HG03469 (cell line): ENCODE results near the gene NLGN1.

ENCODE experiments used
- ATAC-seq: cut with Tn5 transposase; IDR thresholded peaks from one replicate; pipeline ENCODE4 v1.9.1; 2021; ENCODE audit warnings: mild to moderate bottlenecking, moderate library complexity, moderate number of reproducible peaks; ENCODE audit not compliant: unreplicated experiment

Gene NLGN1

DNA sequence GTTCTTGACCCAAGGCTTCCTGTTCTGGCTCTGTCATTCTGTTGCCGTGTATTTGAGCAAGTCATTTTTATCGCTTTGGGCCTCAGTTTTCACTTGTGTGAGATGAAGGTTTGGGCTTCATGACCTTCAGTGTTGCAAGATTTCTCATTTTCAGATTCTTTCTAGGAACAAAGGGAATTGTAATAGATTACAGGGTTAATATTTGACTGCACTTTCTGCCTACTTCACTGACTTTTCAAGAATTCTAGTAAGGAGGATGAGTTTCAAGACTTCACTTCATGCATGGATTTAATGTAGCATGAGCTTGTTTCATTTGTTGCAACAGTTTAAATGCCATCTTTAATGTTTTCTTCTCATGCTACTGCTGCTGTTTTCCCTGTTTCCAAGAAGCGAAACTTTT lies 226.5 kb downstream of the NLGN1 start:
- no peak for ATAC-seq

- no peak for ATAC-seq
Measured at GRCh38 chr3:173630849-173631248, 233.3 kb downstream of the NLGN1 start.

GRCh38 chr3:173632945-173633344 lies 235.4 kb downstream of the NLGN1 start:
- ATAC-seq = no peak

DNA sequence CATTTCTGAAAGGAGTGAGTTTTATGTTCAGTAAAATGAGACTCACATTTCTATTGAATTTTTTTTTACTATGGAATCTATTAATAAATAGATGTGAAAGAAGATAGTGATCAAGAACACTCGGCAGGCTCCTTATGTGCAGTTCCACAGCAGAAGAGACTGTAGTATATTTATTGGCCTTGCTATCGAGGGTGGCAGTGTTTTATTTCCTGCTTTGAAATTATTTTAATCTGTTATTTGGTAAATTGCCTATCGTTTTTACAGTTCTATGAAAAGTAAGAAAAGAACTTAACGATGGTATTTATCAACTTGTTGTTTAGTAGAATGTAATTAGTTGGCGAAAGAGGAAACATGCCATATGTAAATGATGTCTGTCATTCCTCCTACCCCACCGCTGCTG lies 238.3 kb downstream of the NLGN1 start:
- no peak for ATAC-seq

DNA sequence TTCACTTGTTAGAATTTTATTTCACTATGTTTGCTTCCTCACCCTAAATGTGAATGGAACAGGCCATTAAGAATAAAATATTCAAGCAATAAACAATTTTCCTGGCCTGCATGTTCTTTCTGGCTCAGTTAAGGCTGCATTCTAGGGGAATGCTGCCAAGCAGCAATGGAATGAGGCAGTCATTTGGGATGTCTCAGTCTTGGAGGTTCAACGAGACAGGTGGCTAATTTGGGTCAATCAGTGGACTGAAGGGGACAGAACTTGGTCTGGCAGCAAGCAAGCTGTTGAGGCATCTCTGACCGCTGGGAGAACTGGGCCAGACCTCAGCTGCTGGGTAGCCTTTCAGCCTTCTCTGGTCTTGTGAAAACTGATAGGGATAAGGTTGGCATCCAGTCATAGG lies 241.6 kb downstream of the NLGN1 start:
- ATAC-seq = no peak

DNA sequence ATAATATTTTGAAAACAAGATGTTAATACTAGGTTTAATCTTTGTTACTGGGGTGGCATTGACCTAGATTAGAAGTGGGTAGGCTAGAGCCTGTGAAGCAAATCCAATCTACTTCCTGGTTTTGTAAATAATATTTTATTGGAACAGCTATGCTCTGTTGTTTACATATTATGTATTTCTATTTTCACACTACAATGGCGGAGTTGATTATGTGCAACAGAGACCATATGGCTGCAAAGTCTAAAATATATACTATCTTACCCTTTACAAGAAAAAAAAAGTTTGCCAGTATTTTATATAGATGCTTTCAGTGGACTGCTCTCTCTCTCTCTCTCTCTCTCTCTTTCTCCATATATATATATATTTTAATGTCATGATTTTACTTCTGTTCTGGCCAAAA lies 244.2 kb downstream of the NLGN1 start:
- no peak for ATAC-seq

GRCh38 chr3:173644086-173645082 lies 246.8 kb downstream of the NLGN1 start:
- no peak for ATAC-seq

DNA sequence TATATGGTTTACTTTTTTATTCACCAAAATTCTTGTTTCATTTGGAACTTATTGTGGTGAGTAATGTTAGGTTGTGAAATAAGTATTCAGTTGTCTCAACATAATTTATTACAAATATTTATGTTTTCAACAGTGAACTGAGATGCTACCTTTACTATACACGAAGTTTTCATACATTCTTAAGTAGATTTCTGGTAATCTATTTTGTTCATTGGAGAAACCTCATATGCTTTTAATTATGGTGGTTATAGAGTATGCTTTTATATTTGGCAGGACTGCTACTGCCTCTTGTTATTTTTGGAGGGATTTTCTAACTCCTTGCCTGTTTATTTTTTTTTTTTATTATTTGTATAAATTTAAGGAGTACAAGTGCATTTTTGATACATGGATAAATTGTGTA lies 253.1 kb downstream of the NLGN1 start:
- no peak for ATAC-seq

DNA sequence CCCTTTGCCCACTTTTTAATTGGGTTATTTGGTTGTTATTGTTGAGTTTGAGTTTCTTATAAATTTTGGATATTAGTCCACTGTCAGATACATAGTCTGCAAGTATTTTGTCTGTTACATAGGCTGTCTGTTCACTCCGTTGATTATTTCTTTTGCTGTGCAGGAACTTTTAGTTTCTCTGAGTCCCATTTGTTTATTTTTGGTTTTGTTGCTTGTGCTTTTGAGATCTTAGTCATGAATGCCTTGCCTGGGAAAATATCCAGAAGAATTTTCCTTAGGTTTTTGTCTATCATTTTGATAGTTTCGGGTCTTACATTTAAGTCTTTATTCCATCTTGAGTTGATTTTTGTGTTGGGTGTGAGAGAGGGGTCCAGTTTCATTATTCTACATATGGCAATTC lies 254.5 kb downstream of the NLGN1 start:
- no peak for ATAC-seq

DNA sequence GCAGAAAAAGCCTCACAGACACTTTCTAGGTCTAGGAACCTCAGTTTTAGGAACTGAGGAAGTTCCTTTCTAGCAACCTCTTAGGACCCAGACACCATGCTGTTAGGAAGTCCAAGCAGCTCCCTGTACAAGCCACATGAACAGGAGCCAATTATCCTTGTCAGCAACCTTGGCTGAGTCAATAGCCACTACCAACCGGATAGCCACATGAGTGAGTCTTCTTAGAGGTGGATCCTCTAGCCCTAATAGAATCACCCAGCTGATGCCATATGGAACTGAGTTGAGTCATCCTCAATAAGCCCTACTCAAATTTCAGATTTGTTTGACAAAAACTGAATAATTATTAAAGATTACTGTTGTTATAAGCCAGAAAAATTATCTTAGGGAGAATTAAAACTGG lies 256.2 kb downstream of the NLGN1 start:
- no peak for ATAC-seq

- no peak for ATAC-seq
Measured at GRCh38 chr3:173659972-173660371, 262.4 kb downstream of the NLGN1 start.

GRCh38 chr3:173660645-173661299 lies 263.2 kb downstream of the NLGN1 start:
- ATAC-seq = no peak

- no peak for ATAC-seq
Measured at GRCh38 chr3:173663696-173664111, 266.2 kb downstream of the NLGN1 start.

DNA sequence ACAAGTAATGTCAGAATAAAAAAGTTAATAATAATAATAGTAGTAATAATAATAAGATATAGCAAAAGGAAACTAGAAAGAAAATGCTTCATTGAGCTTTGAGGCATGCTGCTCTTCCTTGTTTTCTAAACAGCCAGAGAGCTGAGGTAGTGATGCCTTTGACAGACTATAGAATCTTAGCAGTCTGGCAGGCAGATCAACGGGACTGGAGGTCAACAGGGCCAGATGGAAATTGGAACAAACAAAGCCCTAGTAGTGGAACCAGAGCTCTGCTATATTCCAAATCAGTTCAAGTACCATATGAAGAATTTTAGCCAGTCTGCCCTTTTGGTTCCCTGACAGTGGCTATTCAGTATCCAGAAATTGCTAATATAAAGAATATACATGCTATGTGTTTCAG lies 278.6 kb downstream of the NLGN1 start:
- ATAC-seq = no peak

GRCh38 chr3:173681188-173681678 lies 283.7 kb downstream of the NLGN1 start:
- no peak for ATAC-seq

- ATAC-seq = no peak
Measured at GRCh38 chr3:173685456-173685855, 287.9 kb downstream of the NLGN1 start.

DNA sequence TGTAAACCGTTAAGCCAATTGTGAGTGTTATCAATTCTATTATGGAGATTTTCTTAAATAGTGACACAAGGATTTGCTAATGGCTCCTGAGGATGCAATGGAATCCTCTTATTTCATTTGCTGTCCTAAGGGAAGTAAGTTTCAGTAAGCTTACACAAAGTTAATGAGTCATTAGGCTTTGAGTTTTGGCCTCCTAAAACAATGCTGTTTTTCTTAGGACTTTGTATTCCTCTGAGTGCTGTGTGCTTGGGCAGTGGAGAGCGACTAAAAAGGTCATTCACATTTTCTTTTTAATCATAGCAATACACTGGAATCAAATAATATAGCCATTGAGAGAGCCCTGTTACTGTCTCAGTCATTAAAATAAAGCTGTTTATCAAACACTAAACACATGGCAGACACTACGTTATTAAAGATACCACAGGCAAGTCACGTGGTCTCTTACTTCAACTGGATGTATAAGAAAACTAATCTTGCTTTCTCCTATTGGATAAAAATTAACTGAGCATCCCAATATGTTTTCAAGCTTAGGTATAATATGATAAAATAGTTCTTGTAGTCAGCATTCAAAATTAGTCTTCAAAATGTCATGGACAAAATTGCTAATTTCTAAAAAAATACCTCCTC lies 290.8 kb downstream of the NLGN1 start:
- ATAC-seq = no peak

DNA sequence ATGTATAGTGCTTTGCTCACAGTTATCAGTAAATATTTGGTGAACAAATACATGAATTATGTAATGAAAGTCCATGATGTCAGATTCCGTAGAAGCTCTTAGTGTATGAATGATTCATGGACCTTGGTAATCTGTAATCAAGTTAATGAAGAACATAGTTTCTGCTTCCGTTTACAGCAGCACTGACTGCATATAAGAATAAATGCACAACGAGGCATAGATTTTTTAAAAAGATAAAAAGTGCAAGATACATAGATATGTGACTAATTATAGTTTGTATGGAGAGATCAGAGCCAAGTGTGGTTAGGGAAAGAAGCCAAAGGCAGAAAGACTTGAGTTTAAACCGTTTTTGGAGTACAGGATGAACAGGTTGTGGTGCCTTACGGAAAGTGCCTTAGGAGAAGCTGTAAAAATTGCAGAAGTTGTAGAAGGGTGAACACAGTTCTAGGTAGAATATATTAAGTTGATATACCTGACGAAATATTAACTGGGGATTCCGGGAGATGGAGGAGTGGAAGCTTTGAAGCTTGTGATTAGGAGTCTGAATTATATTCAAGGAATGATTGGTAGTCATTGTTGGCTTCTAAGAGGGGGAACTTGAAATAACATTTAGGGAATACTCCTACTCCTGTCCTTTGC lies 293.1 kb downstream of the NLGN1 start:
- no peak for ATAC-seq

GRCh38 chr3:173699353-173699752 lies 301.8 kb downstream of the NLGN1 start:
- no peak for ATAC-seq

- no peak for ATAC-seq
Measured at GRCh38 chr3:173700336-173700735, 302.8 kb downstream of the NLGN1 start.

DNA sequence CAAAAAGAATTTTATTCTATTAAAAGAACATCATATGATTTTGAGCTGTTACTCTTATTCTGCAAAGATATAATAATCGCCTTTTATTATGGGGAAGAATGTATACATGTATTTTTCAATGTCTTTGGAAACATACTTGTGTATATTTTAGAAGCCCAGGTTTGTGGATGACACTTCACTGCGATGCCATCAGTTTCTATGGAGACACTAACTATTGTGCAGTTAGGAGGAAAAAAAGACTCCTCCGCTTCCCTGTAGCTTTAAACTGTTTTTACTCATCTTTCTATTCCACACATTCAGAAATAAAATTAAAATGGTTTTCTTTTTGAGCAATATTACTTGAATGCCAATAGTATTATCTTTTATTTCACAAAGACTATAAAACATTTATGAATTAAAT lies 305.0 kb downstream of the NLGN1 start:
- no peak for ATAC-seq
